CD4-positive, CD25-positive, alpha-beta regulatory T cell (primary cell): ENCODE measurements around the gene LDAH. TPM values are rescaled to one million over a fixed set of nuclear protein-coding genes. Genes with fewer than 3 reads are reported as not detected.

Experiments
- ATAC-seq, 2 donors: fragments of 150-1000 bp; cut with Tn5 transposase; one replicate each; pipeline ENCODE4 v1.10.0; 2021; ENCODE audit warnings: low read depth in 2 of 2, moderate number of reproducible peaks in 2 of 2, moderate library complexity in 1 of 2
- DNase-seq, 3 donors: peaks; one replicate each; pipeline versions ENCODE4 v3.0.0 to v3.0.0-alpha.2; 2012 to 2022; ENCODE audit warnings: mixed read lengths in 1 of 3
- H3K27ac ChIP-seq: one replicate; pipeline ENCODE4 v1.7.0; 2013; ENCODE audit warnings: mild to moderate bottlenecking, low read length; ENCODE audit not compliant: insufficient read depth, poor library complexity, severe bottlenecking
- H3K27me3 ChIP-seq: one replicate; pipeline ENCODE4 v1.7.0; 2013; ENCODE audit warnings: low read length; ENCODE audit not compliant: control insufficient read depth, insufficient read depth
- H3K36me3 ChIP-seq: one replicate; pipeline ENCODE4 v1.7.0; 2013; ENCODE audit warnings: mild to moderate bottlenecking, low read length, moderate library complexity; ENCODE audit not compliant: control insufficient read depth, insufficient read depth
- H3K4me1 ChIP-seq: 2 replicates; pipeline ENCODE4 v1.7.0; 2013; ENCODE audit warnings: mild to moderate bottlenecking, low read length; ENCODE audit not compliant: insufficient read depth, control insufficient read depth, poor library complexity, severe bottlenecking
- H3K4me3 ChIP-seq: one replicate; pipeline ENCODE4 v1.7.0; 2013; ENCODE audit warnings: low read depth, mild to moderate bottlenecking, low read length, moderate library complexity
- H3K9me3 ChIP-seq, 2 experiments: 1 replicate in 1 of 2; 2 replicates in 1 of 2; pipeline ENCODE4 v1.7.0; 2013; ENCODE audit warnings: low read length in 2 of 2, mild to moderate bottlenecking in 1 of 2, moderate library complexity in 1 of 2; ENCODE audit not compliant: control insufficient read depth in 2 of 2
- H3K27ac Mint-ChIP-seq, 3 donors: one replicate each; pipeline ENCODE4 v1.8.0; 2020 to 2022; ENCODE audit warnings: mild to moderate bottlenecking in 3 of 3, mixed read lengths in 3 of 3, moderate library complexity in 2 of 3
- H3K27me3 Mint-ChIP-seq: one replicate; pipeline ENCODE4 v1.8.0; 2022; ENCODE audit warnings: mild to moderate bottlenecking, mixed read lengths
- H3K36me3 Mint-ChIP-seq: one replicate; pipeline ENCODE4 v1.8.0; 2020; ENCODE audit warnings: mixed read lengths
- H3K4me1 Mint-ChIP-seq, 4 donors: one replicate each; pipeline ENCODE4 v1.8.0; 2020 to 2022; ENCODE audit warnings: mixed read lengths in 4 of 4, mild to moderate bottlenecking in 1 of 4
- H3K4me3 Mint-ChIP-seq, 4 donors: one replicate each; pipeline ENCODE4 v1.8.0; 2020 to 2022; ENCODE audit warnings: mild to moderate bottlenecking in 4 of 4, mixed read lengths in 4 of 4, moderate library complexity in 3 of 4
- H3K9me3 Mint-ChIP-seq, 7 donors: one replicate each; pipeline ENCODE4 v1.8.0; 2020 to 2022; ENCODE audit warnings: mixed read lengths in 7 of 7, mild to moderate bottlenecking in 3 of 7, moderate library complexity in 2 of 7
- polyA plus RNA-seq, 4 donors: library from polyadenylated mRNA; unstranded; fragments of 300-500 nt; fragmentation: Illumina TruSeq; gene quantifications; one replicate each; pipeline ENCODE4 v1.2.3, GENCODE V29; 2021
- total RNA-seq: library from RNA; stranded (reverse); gene quantifications from one replicate; pipeline ENCODE4 v1.2.3, GENCODE V29; 2022

The LDAH gene
- total and polyA plus RNA-seq, 5 donors from 2014 or later: 13.8 to 16.8 (median 14.9) TPM

DNA sequence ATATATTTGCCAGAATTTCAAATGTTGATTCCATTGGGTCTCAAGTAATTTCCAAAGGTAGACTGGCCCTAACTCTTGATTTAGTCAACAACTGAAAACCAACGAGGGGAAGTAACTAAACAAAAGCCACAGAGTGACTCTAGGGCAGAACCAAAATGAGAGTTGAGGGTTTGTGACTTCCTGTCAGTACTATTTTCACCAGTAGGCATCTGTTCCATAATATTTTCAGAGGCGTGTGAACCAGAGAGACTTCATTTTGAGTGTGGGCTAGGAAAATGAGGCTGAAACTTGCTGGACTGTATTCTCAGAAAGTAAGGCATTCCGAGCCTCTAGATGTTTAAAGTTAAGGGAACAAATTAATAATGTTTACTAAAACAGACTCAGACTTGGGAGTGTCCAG is 85.4 kb downstream of the LDAH start:
- Histone ChIP-seq H3K4me3 (no peak overlapping the region), H3K27me3 (no peaks in the 10 kb centered on the region), H3K9me3 (no peaks in the 10 kb centered on the region), H3K27ac (no peak overlapping the region), H3K36me3 (no peaks in the 10 kb centered on the region), H3K4me1 (no peaks in the 10 kb centered on the region)
- no peak for ATAC-seq
- H3K27ac Mint-ChIP-seq: no peak overlapping the region
- peak in 1 of 3 donors; percentile 37 for DNase-seq
- no peak overlapping the region for H3K4me3 Mint-ChIP-seq
- no peaks in the 10 kb centered on the region for H3K27me3 Mint-ChIP-seq
- no peaks in the 10 kb centered on the region for H3K9me3 Mint-ChIP-seq
- peaks cover 61% of the 10 kb centered on the region for H3K36me3 Mint-ChIP-seq
- H3K4me1 Mint-ChIP-seq: peaks cover 0 to 15% (median 1%) of the 10 kb centered on the region in 4 donors

DNA sequence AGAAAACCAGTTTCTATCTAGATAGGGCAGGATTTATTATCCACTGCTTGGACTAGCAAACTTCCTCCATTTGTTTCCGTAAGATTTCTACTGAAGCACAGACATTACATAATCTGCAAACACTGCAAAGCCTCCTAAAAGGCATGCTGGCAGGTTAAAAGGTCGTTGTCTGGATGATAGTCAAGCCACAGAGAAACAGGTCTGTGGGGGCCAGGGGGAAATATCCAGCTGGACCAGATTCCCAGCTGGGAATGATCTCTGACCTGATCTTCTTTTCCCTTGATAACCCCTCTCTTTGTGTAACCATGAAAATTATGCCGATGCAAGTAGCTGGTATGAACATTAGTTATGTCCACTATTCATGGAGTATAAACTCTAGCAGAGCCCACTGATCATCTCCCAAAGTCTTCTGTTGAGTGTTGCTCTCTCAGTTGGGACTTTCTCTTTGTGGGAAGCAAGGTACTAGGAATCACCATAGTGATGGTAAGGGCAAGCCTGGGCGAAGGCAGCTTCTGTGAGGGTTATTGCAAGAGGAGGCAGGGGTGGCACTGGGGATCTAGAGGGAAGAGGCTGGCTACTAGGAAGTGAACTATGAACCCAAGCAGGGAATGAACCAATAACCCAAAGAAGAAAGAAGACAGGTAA is 94.7 kb downstream of the LDAH start:
- Mint-ChIP-seq H3K36me3 (peaks cover 27% of the 10 kb centered on the region), H3K4me3 (no peak overlapping the region), H3K27ac (peak overlapping the region in 1 of 3 donors; percentile 9), H3K4me1 (peaks cover 0 to 10% (median 2%) of the 10 kb centered on the region in 4 donors), H3K27me3 (no peaks in the 10 kb centered on the region), H3K9me3 (no peaks in the 10 kb centered on the region)
- H3K9me3 ChIP-seq: no peaks in the 10 kb centered on the region
- H3K27ac ChIP-seq: no peak overlapping the region
- no peak overlapping the region for H3K4me3 ChIP-seq
- DNase-seq (no peak), ATAC-seq (no peak)
- H3K4me1 ChIP-seq: no peaks in the 10 kb centered on the region
- peaks cover 4% of the 10 kb centered on the region for H3K36me3 ChIP-seq
- H3K27me3 ChIP-seq: no peaks in the 10 kb centered on the region

DNA sequence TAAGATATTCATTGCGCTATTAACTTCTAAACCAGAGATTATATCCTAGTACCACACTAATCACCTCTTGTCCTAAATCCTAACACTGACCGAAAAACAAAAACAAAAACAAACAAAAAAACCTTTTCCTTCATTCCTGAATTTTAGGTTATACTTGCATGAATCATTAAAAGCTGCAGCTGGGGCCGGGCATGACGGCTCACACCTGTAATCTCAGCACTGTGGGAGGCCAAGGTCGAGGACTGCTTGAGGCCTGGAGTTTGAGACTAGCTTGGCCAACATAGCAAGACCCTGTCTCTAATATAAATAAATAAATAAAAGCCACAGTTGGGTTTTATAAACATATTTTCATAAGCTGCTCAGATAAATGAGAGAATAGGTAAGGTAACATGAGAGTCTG is 96.0 kb downstream of the LDAH start:
- Mint-ChIP-seq H3K27me3 (no peaks in the 10 kb centered on the region), H3K36me3 (peaks cover 35% of the 10 kb centered on the region), H3K4me1 (peaks cover 0 to 10% (median 2%) of the 10 kb centered on the region in 4 donors), H3K27ac (no peak overlapping the region), H3K9me3 (peaks cover 0 to 2% (median 0%) of the 10 kb centered on the region in 7 donors), H3K4me3 (no peak overlapping the region)
- Histone ChIP-seq H3K36me3 (peaks cover 4% of the 10 kb centered on the region), H3K4me3 (no peak overlapping the region), H3K9me3 (no peaks in the 10 kb centered on the region), H3K4me1 (no peaks in the 10 kb centered on the region), H3K27ac (no peak overlapping the region), H3K27me3 (no peaks in the 10 kb centered on the region)
- ATAC-seq (no peak), DNase-seq (no peak)

DNA sequence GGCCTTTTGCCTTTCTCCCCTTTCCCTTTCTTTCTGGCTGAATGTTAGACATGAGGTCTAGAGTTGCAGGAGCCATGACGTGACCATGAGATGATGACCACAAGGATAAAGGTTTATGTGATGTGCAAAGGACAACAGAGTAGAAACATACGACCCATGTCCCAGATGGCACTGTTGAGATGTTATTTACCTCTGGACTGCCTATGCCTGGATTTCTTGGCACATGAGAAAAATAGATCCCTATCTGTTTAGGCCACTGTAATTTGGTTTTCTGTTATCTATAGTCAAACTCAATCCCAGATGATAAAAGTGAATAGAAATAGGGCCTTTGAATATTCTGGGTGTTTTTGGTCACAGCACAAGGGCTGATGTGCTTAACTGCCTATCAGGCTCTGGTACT is 97.1 kb downstream of the LDAH start:
- no peaks in the 10 kb centered on the region for H3K4me1 ChIP-seq
- no peak for DNase-seq

DNA sequence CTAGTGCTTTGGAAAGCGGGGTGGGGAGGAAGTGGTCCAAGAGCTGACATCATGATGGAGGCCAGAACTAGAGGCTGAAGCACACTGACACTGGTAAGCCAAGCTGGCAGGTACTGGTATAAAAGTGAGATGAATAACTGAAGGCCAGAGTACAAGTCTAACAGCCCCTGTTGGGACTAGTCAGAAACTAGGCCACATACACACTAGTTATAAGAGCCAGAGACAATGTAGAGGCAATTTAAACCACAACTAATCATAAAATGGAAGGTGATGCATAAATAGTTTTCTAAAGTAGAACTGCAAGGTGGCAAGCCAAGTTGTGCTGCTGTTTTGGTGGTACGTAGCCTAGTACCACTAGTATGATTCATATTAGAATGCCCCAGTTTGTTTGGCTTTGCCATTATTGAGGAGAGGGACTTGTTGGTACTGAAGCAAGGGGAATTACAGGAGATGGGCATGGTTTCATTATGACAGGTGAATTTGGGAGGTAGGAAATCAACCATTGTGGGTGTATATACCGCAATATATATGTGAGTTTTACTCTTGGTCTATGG is 98.3 kb downstream of the LDAH start:
- Mint-ChIP-seq H3K27me3 (no peaks in the 10 kb centered on the region), H3K9me3 (peaks cover 0 to 5% (median 0%) of the 10 kb centered on the region in 7 donors), H3K4me1 (peaks cover 0 to 16% (median 4%) of the 10 kb centered on the region in 4 donors), H3K36me3 (peaks cover 46% of the 10 kb centered on the region), H3K27ac (no peak overlapping the region), H3K4me3 (no peak overlapping the region)
- no peak overlapping the region for H3K4me3 ChIP-seq
- ATAC-seq: no peak
- no peaks in the 10 kb centered on the region for H3K4me1 ChIP-seq
- H3K27ac ChIP-seq: no peak overlapping the region
- no peak for DNase-seq
- H3K36me3 ChIP-seq: peaks cover 4% of the 10 kb centered on the region
- no peaks in the 10 kb centered on the region for H3K27me3 ChIP-seq
- H3K9me3 ChIP-seq: no peaks in the 10 kb centered on the region

More for the DNA sequence above, 97.1 kb downstream of the LDAH start:
- Mint-ChIP-seq H3K9me3 (peaks cover 0 to 5% (median 0%) of the 10 kb centered on the region in 7 donors), H3K4me1 (peaks cover 0 to 16% (median 2%) of the 10 kb centered on the region in 4 donors), H3K4me3 (no peak overlapping the region), H3K27ac (peak overlapping the region in 1 of 3 donors; percentile 70), H3K36me3 (peaks cover 46% of the 10 kb centered on the region), H3K27me3 (no peaks in the 10 kb centered on the region)
- Histone ChIP-seq H3K4me3 (no peak overlapping the region), H3K27me3 (no peaks in the 10 kb centered on the region), H3K27ac (no peak overlapping the region), H3K36me3 (peaks cover 4% of the 10 kb centered on the region), H3K9me3 (no peaks in the 10 kb centered on the region)
- no peak for ATAC-seq

DNA sequence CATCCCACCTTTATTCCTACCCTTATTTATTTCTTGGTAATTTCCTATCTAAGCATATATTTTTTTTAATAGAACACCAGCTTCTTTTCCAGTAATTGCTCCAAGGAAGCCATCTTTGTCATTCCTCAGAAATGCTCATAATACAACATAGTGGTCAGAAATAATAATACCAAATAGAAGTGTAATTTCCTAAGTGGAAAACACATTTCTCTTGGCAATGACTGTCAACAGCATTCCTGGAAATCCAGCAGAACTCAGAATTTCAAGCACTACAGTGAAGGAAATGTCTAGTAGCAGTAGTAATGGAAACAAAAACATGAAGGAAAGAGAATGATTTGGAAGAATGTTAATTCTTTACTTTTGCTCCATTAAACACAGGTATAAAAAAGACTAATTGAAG is 99.4 kb downstream of the LDAH start:
- Histone ChIP-seq H3K27me3 (no peaks in the 10 kb centered on the region), H3K9me3 (peaks cover under 1% of the 10 kb centered on the region in 2 experiments), H3K4me3 (no peak overlapping the region), H3K4me1 (no peaks in the 10 kb centered on the region), H3K27ac (no peak overlapping the region), H3K36me3 (peaks cover 4% of the 10 kb centered on the region)
- peaks cover 0 to 5% (median under 1%) of the 10 kb centered on the region in 7 donors for H3K9me3 Mint-ChIP-seq
- H3K27me3 Mint-ChIP-seq: no peaks in the 10 kb centered on the region
- ATAC-seq (no peak), DNase-seq (no peak)
- H3K4me1 Mint-ChIP-seq: peaks cover 0 to 16% (median 5%) of the 10 kb centered on the region in 4 donors
- no peak overlapping the region for H3K27ac Mint-ChIP-seq
- peaks cover 46% of the 10 kb centered on the region for H3K36me3 Mint-ChIP-seq
- H3K4me3 Mint-ChIP-seq: no peak overlapping the region

DNA sequence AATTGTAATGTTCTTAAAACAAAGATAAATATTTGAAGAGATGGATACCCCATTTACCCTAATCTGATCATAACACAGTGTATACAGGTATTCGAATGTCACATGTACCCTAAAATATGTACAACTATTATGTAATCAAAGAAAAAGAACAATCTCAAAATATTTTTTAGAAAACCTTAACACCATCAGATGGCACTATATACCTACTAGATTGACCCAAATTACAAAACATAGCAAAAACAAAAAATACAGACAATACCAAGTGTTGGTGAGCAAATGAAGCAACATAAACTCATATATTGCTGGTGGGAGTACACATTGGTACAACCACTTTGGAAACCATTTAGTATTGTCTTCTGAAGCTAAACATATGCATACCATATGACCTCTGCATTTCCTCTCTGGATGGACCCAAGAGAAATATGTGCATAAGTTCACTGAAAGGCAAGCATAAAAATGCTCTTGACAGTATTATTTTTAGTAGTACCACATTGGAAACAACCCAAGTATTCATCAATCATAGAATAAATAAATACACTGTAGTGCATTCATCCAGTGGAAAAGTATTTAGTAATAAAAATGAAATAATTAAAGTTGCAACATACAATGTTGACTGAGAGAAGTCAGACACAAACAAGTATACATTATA is 100.2 kb downstream of the LDAH start:
- H3K36me3 Mint-ChIP-seq: peaks cover 46% of the 10 kb centered on the region
- no peak overlapping the region for H3K4me3 Mint-ChIP-seq
- H3K27me3 Mint-ChIP-seq: no peaks in the 10 kb centered on the region
- Histone ChIP-seq H3K27ac (no peak overlapping the region), H3K27me3 (no peaks in the 10 kb centered on the region), H3K4me3 (no peak overlapping the region), H3K36me3 (peaks cover 4% of the 10 kb centered on the region), H3K9me3 (peaks cover 4 to 6% of the 10 kb centered on the region in 2 experiments), H3K4me1 (no peaks in the 10 kb centered on the region)
- ATAC-seq (no peak), DNase-seq (no peak)
- H3K27ac Mint-ChIP-seq: no peak overlapping the region
- H3K4me1 Mint-ChIP-seq: peaks cover 0 to 13% (median 5%) of the 10 kb centered on the region in 4 donors
- peaks cover 0 to 10% (median 4%) of the 10 kb centered on the region in 7 donors for H3K9me3 Mint-ChIP-seq
